GM12878 (cell line): ENCODE data around the gene SYNRG. TPM values are rescaled to one million over a fixed set of nuclear protein-coding genes. Genes with fewer than 3 reads are reported as not detected.

Experiments used
- ATAC-seq: fragments of 200-7000 bp; cut with Tn5 transposase; 3 replicates; pipeline ENCODE4 v1.9.1; 2020; ENCODE audit warnings: mild to moderate bottlenecking, moderate library complexity
- BruUV-seq: library from RNA; stranded (reverse); fragments of 400-500 nt; replicated peaks from 2 replicates; lab custom pipeline; 2021; lab: Mats Ljungman, UMichigan
- CTCF ChIA-PET: fragments of 300-600 bp; sonication (Branson Sonifier 250); formaldehyde crosslinking; extraction: SDS; loops from one replicate; lab custom pipeline; 2021; ENCODE audit warnings: inconsistent platforms; lab: Yijun Ruan, JAX
- POLR2A ChIA-PET: fragments of 350-600 bp; formaldehyde crosslinking; extraction: SDS; loops from one replicate; lab custom pipeline; 2021; ENCODE audit warnings: inconsistent platforms; lab: Charles Lee
- RAD21 ChIA-PET: fragments of 300-600 bp; sonication (Branson Sonifier 250); formaldehyde crosslinking; loops from one replicate; lab custom pipeline; 2023; ENCODE audit warnings: antibody characterized with exemption; ENCODE audit not compliant: unreplicated experiment; lab: Charles Lee
- SMC1A ChIA-PET: fragments of 300-600 bp; sonication (Branson Sonifier 250); formaldehyde crosslinking; loops from one replicate; lab custom pipeline; 2023; ENCODE audit not compliant: unreplicated experiment, uncharacterized antibody; lab: Charles Lee
- DNase-seq: peaks from one replicate; pipeline ENCODE4 v3.0.0-alpha.2; 2011; ENCODE audit warnings: low read depth, low spot score
- FAIRE-seq: peaks from 3 replicates; lab custom pipeline; 2011; peaks lifted over from hg19 to GRCh38; lab: Jason Lieb, UNC
- H2AFZ ChIP-seq: 2 replicates; pipeline ENCODE4 v1.6.0; 2011; ENCODE audit warnings: low read depth, low read length, control low read depth; ENCODE audit not compliant: control insufficient read depth
- H3K27ac ChIP-seq: 2 replicates; pipeline ENCODE4 v1.5.1; 2011; ENCODE audit warnings: control low read depth; ENCODE audit not compliant: control insufficient read depth, insufficient read depth
- H3K27me3 ChIP-seq, 2 experiments: replicated peaks in 1 of 2; 2 replicates each; pipeline versions ENCODE4 v1.6.0 to v1.6.1; 2011; ENCODE audit warnings: low read length in 1 of 2; ENCODE audit not compliant: control insufficient read depth in 2 of 2, insufficient read depth in 2 of 2
- H3K36me3 ChIP-seq, 2 experiments: 2 replicates each; pipeline ENCODE4 v1.5.1; 2011; ENCODE audit warnings: low read length in 1 of 2; ENCODE audit not compliant: control insufficient read depth in 2 of 2, insufficient read depth in 2 of 2
- H3K4me1 ChIP-seq: 2 replicates; pipeline ENCODE4 v1.6.1; 2011; ENCODE audit warnings: mild to moderate bottlenecking, low read length, moderate library complexity, mixed read lengths; ENCODE audit not compliant: control insufficient read depth, insufficient read depth
- H3K4me2 ChIP-seq: 2 replicates; pipeline ENCODE4 v1.6.0; 2011; ENCODE audit warnings: control low read depth; ENCODE audit not compliant: control insufficient read depth, insufficient read depth
- H3K4me3 ChIP-seq: fragments of 200-600 bp; sonication (generic); 2 replicates; pipeline ENCODE4 v1.5.1; 2016
- H3K79me2 ChIP-seq: 2 replicates; pipeline ENCODE4 v1.6.0; 2011; ENCODE audit warnings: low read length; ENCODE audit not compliant: control insufficient read depth, insufficient read depth
- H3K9ac ChIP-seq: 2 replicates; pipeline ENCODE4 v1.8.0; 2011; ENCODE audit warnings: low read length, control low read depth, mixed read lengths; ENCODE audit not compliant: control insufficient read depth, insufficient read depth
- H3K9me3 ChIP-seq: replicated peaks from 3 replicates; pipeline ENCODE4 v1.5.1; 2011; ENCODE audit warnings: mild to moderate bottlenecking, low read length; ENCODE audit not compliant: control insufficient read depth, insufficient read depth
- H4K20me1 ChIP-seq: 2 replicates; pipeline ENCODE4 v1.6.0; 2011; ENCODE audit not compliant: control insufficient read depth, insufficient read depth
- CBFB ChIP-seq: IDR thresholded peaks from 2 replicates; pipeline ENCODE4 v1.6.1; 2016; ENCODE audit warnings: antibody characterized with exemption, low read depth
- E2F4 ChIP-seq: IDR thresholded peaks from 2 replicates; pipeline ENCODE4 v1.6.1; 2012; ENCODE audit warnings: low read depth, low read length, improper control_type of control experiment
- E4F1 ChIP-seq: fragments of 450-650 bp; IDR thresholded peaks from 2 replicates; pipeline ENCODE4 v1.6.1; 2018; ENCODE audit warnings: borderline replicate concordance, mild to moderate bottlenecking; ENCODE audit not compliant: partially characterized antibody
- GATAD2B ChIP-seq: fragments of 450-650 bp; conservative IDR thresholded peaks from 2 replicates; pipeline ENCODE4 v1.6.1; 2017; ENCODE audit warnings: low read depth, mild to moderate bottlenecking, moderate library complexity
- KAT2A ChIP-seq: conservative IDR thresholded peaks from 2 replicates; pipeline ENCODE4 v1.6.1; 2011; ENCODE audit warnings: low read depth, low read length; ENCODE audit not compliant: control insufficient read depth
- KLF5 ChIP-seq: fragments of 450-650 bp; IDR thresholded peaks from 2 replicates; pipeline ENCODE4 v1.6.1; 2014; ENCODE audit warnings: mild to moderate bottlenecking; ENCODE audit not compliant: partially characterized antibody
- RB1 ChIP-seq: fragments of 450-650 bp; formaldehyde crosslinking; IDR thresholded peaks from 2 replicates; pipeline ENCODE4 v1.6.1; 2017; ENCODE audit warnings: mild to moderate bottlenecking, borderline replicate concordance
- RUNX3 ChIP-seq: IDR thresholded peaks from 2 replicates; pipeline ENCODE4 v1.6.1; 2012; ENCODE audit warnings: low read length, inconsistent platforms
- SMAD1 ChIP-seq: fragments of 450-650 bp; IDR thresholded peaks from 2 replicates; pipeline ENCODE4 v1.6.1; 2018; ENCODE audit warnings: mild to moderate bottlenecking, low read depth; ENCODE audit not compliant: partially characterized antibody
- TCF7 ChIP-seq: IDR thresholded peaks from 2 replicates; pipeline ENCODE4 v1.6.1; 2014; ENCODE audit warnings: antibody characterized with exemption, borderline replicate concordance
- ZNF207 ChIP-seq: fragments of 450-650 bp; IDR thresholded peaks from 2 replicates; pipeline ENCODE4 v1.6.1; 2014; ENCODE audit warnings: antibody characterized with exemption, mild to moderate bottlenecking, borderline replicate concordance
- WGBS: methylation state at CpG from one replicate; pipeline ENCODE4 v1.1.6; 2016; ENCODE audit warnings: low lambda C conversion rate; ENCODE audit not compliant: insufficient replicate concordance, insufficient coverage; ENCODE audit errors: missing lambda C conversion rate; 5-methylcytosine and 5-hydroxymethylcytosine counted together
- in situ Hi-C: fragments of 300-500 bp; cut with MboI; formaldehyde crosslinking; loops from 9 replicates; pipeline ENCODE4 v1.14.3; 2018; ENCODE audit warnings: mixed read lengths
- intact Hi-C: fragments of 100-400 bp; cut with micrococcal nuclease; formaldehyde crosslinking; loops from one replicate; pipeline ENCODE4 v1.14.2; 2022; ENCODE audit not compliant: unreplicated experiment
- polyA plus RNA-seq, 11 experiments: library from polyadenylated mRNA; depleted of rRNA in 4 of 11; unstranded in 6 of 11; stranded (reverse) in 5 of 11; fragments of >200 nt; fragmentation: Nextera tagmentation in 4 of 11; fragmentation: Illumina TruSeq in 1 of 11; extraction: Ambion mirVana in 4 of 11; extraction: Trizol in 1 of 11; gene quantifications; 1 replicate in 1 of 11; 2 replicates in 10 of 11; pipeline versions ENCODE4 v1.2.1 to v1.2.3, GENCODE V29; 2011 to 2016; ENCODE audit warnings: inconsistent platforms in 2 of 11, missing spikeins in 2 of 11, low read depth in 1 of 11
- total RNA-seq, 4 experiments: library from RNA; depleted of rRNA in 3 of 4; stranded (reverse); fragments of >200 nt in 3 of 4; fragmentation: Illumina TruSeq in 1 of 4; extraction: Trizol in 1 of 4; gene quantifications; 2 replicates each; pipeline versions ENCODE4 v1.2.1 to v1.2.3, GENCODE V29; 2013 to 2021

SYNRG gene
- total and polyA plus RNA-seq, 10 of the 15 experiments (the other 5 are each of a cell fraction or from before 2014, with no cell fraction given), result 5.2 to 40.4 (median 26.7) TPM

- ChIA-PET POLR2A (interaction anchor here (0.5 to 1.1 kb wide), 2 partner anchors 59 to 74 kb away, joined by 3 to 4 read pairs; partner anchors contain the start of gene SYNRG), SMC1A (interaction anchor here (0.7 kb wide), 1 partner anchor 72 kb away, joined by 3 read pairs; no protein-coding TSS in a partner anchor), RAD21 (no interaction called here), CTCF (interaction anchor here (1.0 kb wide), 1 partner anchor 9 kb away, joined by 3 read pairs; no protein-coding TSS in a partner anchor)
- H3K9ac ChIP-seq, result no peak overlapping the region
- no peaks in the 10 kb centered on the region for H4K20me1 ChIP-seq
- H3K27me3 ChIP-seq, result no peaks in the 10 kb centered on the region
- TF ChIP-seq CBFB, result no peak
- no peak for TF ChIP-seq E2F4
- no peak for TF ChIP-seq KLF5
- ATAC-seq, result no peak
- H2AFZ ChIP-seq, result no peak overlapping the region
- H3K27ac ChIP-seq, result no peak overlapping the region
- intact Hi-C loops (no loop called here), in situ Hi-C loops (no loop called here)
- DNase-seq, result no peak
- no peaks in the 10 kb centered on the region for H3K79me2 ChIP-seq
- FAIRE-seq, result no peak
- H3K4me1 ChIP-seq, result no peaks in the 10 kb centered on the region
- peaks cover 20 to 36% of the 10 kb centered on the region in 2 experiments for H3K36me3 ChIP-seq
- no peak overlapping the region for H3K4me3 ChIP-seq
- no peaks in the 10 kb centered on the region for H3K9me3 ChIP-seq
- no TSS peak for BruUV-seq
- WGBS, result over 99% methylated on average over 5 of the region's 5 CpGs
- H3K4me2 ChIP-seq, result no peak overlapping the region
These were observed 73.3 kb downstream of the SYNRG start for GRCh38 chr17:37535906-37536305.

- Histone ChIP-seq H3K36me3 (peaks cover 13 to 31% of the 10 kb centered on the region in 2 experiments), H3K9ac (no peak overlapping the region), H3K27ac (no peak overlapping the region), H2AFZ (no peak overlapping the region), H3K4me1 (no peaks in the 10 kb centered on the region), H3K4me3 (no peak overlapping the region), H4K20me1 (no peaks in the 10 kb centered on the region), H3K27me3 (no peaks in the 10 kb centered on the region), H3K79me2 (no peaks in the 10 kb centered on the region), H3K9me3 (no peaks in the 10 kb centered on the region), H3K4me2 (no peak overlapping the region)
- 99% methylated on average over 3 of the region's 3 CpGs for WGBS
- DNase-seq, result no peak
- RAD21 ChIA-PET, result interaction anchor here (0.6 kb wide), 1 partner anchor 27 kb away, joined by 3 read pairs; no protein-coding TSS in a partner anchor
- SMC1A ChIA-PET, result no interaction called here
- no TSS peak for BruUV-seq
- POLR2A ChIA-PET, result interaction anchor here (0.7 kb wide), 2 partner anchors 76 to 129 kb away, joined by 3 to 4 read pairs; partner anchors contain the start of gene SYNRG
- in situ Hi-C loops, result no loop called here
- ATAC-seq, result no peak
- CTCF ChIA-PET, result interaction anchor here (0.7 to 1.2 kb wide), 3 partner anchors 50 to 259 kb away, joined by 3 to 8 read pairs (median 3); no protein-coding TSS in a partner anchor
- intact Hi-C loops, result no loop called here
- FAIRE-seq, result no peak
- TF ChIP-seq E4F1 (no peak), SMAD1 (no peak), RUNX3 (no peak), GATAD2B (no peak), TCF7 (no peak), ZNF207 (no peak), RB1 (no peak), KAT2A (no peak)
These were observed 76.5 kb downstream of the SYNRG start for GRCh38 chr17:37532756-37533155.
